Karpas-422 (cell line): ENCODE measurements around the gene AOPEP. TPM values are rescaled to one million over a fixed set of nuclear protein-coding genes. Genes with fewer than 3 reads are reported as not detected.

Experiments
- DNase-seq: peaks from one replicate; pipeline ENCODE4 v3.0.0-alpha.2; 2015
- H2AFZ ChIP-seq: fragments of 200-600 bp; sonication (generic); 2 replicates; pipeline ENCODE4 v1.6.1; 2014; ENCODE audit warnings: antibody characterized with exemption, low read length, mixed read lengths
- H3K27ac ChIP-seq: fragments of 200-600 bp; sonication (generic); 2 replicates; pipeline ENCODE4 v1.5.1; 2014; ENCODE audit warnings: mild to moderate bottlenecking, low read length, moderate library complexity
- H3K27me3 ChIP-seq: fragments of 200-600 bp; sonication (generic); 2 replicates; pipeline ENCODE4 v1.6.1; 2014; ENCODE audit warnings: low read length, mixed read lengths
- H3K36me3 ChIP-seq: fragments of 200-600 bp; sonication (generic); 2 replicates; pipeline ENCODE4 v1.6.1; 2014; ENCODE audit warnings: low read length, mixed read lengths; ENCODE audit not compliant: insufficient read depth
- H3K4me1 ChIP-seq: fragments of 200-600 bp; sonication (generic); 2 replicates; pipeline ENCODE4 v1.6.1; 2014; ENCODE audit warnings: mild to moderate bottlenecking, low read length, mixed read lengths
- H3K4me2 ChIP-seq: fragments of 200-600 bp; sonication (generic); 2 replicates; pipeline ENCODE4 v1.6.1; 2014; ENCODE audit warnings: low read length, low read depth, mild to moderate bottlenecking; ENCODE audit not compliant: poor library complexity, severe bottlenecking
- H3K4me3 ChIP-seq: fragments of 200-600 bp; sonication (generic); 2 replicates; pipeline ENCODE4 v1.5.1; 2014; ENCODE audit warnings: mild to moderate bottlenecking, antibody characterized with exemption, low read length, mixed read lengths
- H3K79me2 ChIP-seq: fragments of 200-600 bp; sonication (generic); 2 replicates; pipeline ENCODE4 v1.6.1; 2014; ENCODE audit warnings: mild to moderate bottlenecking, low read length, mixed read lengths
- H3K9ac ChIP-seq: fragments of 200-600 bp; sonication (generic); 2 replicates; pipeline ENCODE4 v1.6.0; 2014; ENCODE audit warnings: low read length
- H3K9me2 ChIP-seq: fragments of 200-600 bp; sonication (generic), shearing (Covaris generic); replicated peaks from 2 replicates; pipeline ENCODE4 v1.6.0; 2014; ENCODE audit warnings: mild to moderate bottlenecking, low read length, moderate library complexity; ENCODE audit not compliant: insufficient read depth
- H3K9me3 ChIP-seq: fragments of 300-700, 200-600 bp; sonication (generic); 2 replicates; pipeline ENCODE4 v1.6.1; 2014; ENCODE audit warnings: low read length, mixed read lengths
- H4K20me1 ChIP-seq: fragments of 200-600 bp; sonication (generic); 2 replicates; pipeline ENCODE4 v1.6.1; 2014; ENCODE audit warnings: mild to moderate bottlenecking, antibody characterized with exemption, low read length, low read depth; ENCODE audit not compliant: insufficient read depth
- total RNA-seq: library from RNA; depleted of rRNA; stranded (reverse); fragments of >200 nt; shearing (Covaris generic); gene quantifications from 2 replicates; pipeline ENCODE4 v1.2.3, GENCODE V29; 2014; ENCODE audit warnings: low replicate concordance

AOPEP gene
- total RNA-seq, 1 experiment from 2014 or later = 22.7 TPM

- Histone ChIP-seq H3K4me3 (no peak overlapping the region), H3K9ac (no peak overlapping the region), H3K36me3 (no peaks in the 10 kb centered on the region), H3K27ac (no peak overlapping the region), H3K79me2 (no peaks in the 10 kb centered on the region), H3K4me2 (no peak overlapping the region), H2AFZ (no peak overlapping the region), H4K20me1 (no peaks in the 10 kb centered on the region), H3K4me1 (no peaks in the 10 kb centered on the region), H3K27me3 (no peaks in the 10 kb centered on the region), H3K9me3 (no peaks in the 10 kb centered on the region), H3K9me2 (no peaks in the 10 kb centered on the region)
- no peak for DNase-seq
These were observed 373.0 kb downstream of the AOPEP start for GRCh38 chr9:95099321-95100070.

GRCh38 chr9:95100071-95100627, 373.6 kb downstream of the AOPEP start:
- Histone ChIP-seq H3K9me3 (no peaks in the 10 kb centered on the region), H3K27me3 (no peaks in the 10 kb centered on the region), H2AFZ (no peak overlapping the region), H3K9me2 (no peaks in the 10 kb centered on the region), H3K79me2 (no peaks in the 10 kb centered on the region), H3K9ac (no peak overlapping the region), H3K36me3 (no peaks in the 10 kb centered on the region), H3K4me2 (no peak overlapping the region), H3K4me1 (no peaks in the 10 kb centered on the region), H3K4me3 (no peak overlapping the region), H4K20me1 (no peaks in the 10 kb centered on the region), H3K27ac (no peak overlapping the region)
- no peak for DNase-seq

GRCh38 chr9:95101326-95101725, 374.8 kb downstream of the AOPEP start:
- no peaks in the 10 kb centered on the region for H3K9me3 ChIP-seq
- H4K20me1 ChIP-seq = no peaks in the 10 kb centered on the region
- no peak overlapping the region for H3K9ac ChIP-seq
- no peak overlapping the region for H3K27ac ChIP-seq
- no peak overlapping the region for H2AFZ ChIP-seq
- no peak overlapping the region for H3K4me3 ChIP-seq
- H3K79me2 ChIP-seq = no peaks in the 10 kb centered on the region
- H3K4me2 ChIP-seq = no peak overlapping the region
- H3K9me2 ChIP-seq = no peaks in the 10 kb centered on the region
- no peaks in the 10 kb centered on the region for H3K36me3 ChIP-seq
- no peaks in the 10 kb centered on the region for H3K27me3 ChIP-seq
- H3K4me1 ChIP-seq = no peaks in the 10 kb centered on the region
- DNase-seq = no peak

- Histone ChIP-seq H3K27me3 (no peaks in the 10 kb centered on the region), H4K20me1 (no peaks in the 10 kb centered on the region), H3K9me3 (no peaks in the 10 kb centered on the region), H3K4me1 (no peaks in the 10 kb centered on the region), H2AFZ (no peak overlapping the region), H3K79me2 (no peaks in the 10 kb centered on the region), H3K36me3 (no peaks in the 10 kb centered on the region), H3K4me2 (no peak overlapping the region), H3K9ac (no peak overlapping the region), H3K27ac (no peak overlapping the region), H3K4me3 (no peak overlapping the region), H3K9me2 (no peaks in the 10 kb centered on the region)
- DNase-seq = no peak
These were observed 375.5 kb downstream of the AOPEP start for GRCh38 chr9:95102001-95102433.

GRCh38 chr9:95102572-95102971, 376.1 kb downstream of the AOPEP start:
- no peak for DNase-seq
- no peaks in the 10 kb centered on the region for H3K79me2 ChIP-seq
- H3K27me3 ChIP-seq = no peaks in the 10 kb centered on the region
- no peak overlapping the region for H3K4me2 ChIP-seq
- no peaks in the 10 kb centered on the region for H3K9me2 ChIP-seq
- no peak overlapping the region for H3K4me3 ChIP-seq
- no peaks in the 10 kb centered on the region for H3K36me3 ChIP-seq
- no peaks in the 10 kb centered on the region for H3K9me3 ChIP-seq
- no peak overlapping the region for H2AFZ ChIP-seq
- H3K4me1 ChIP-seq = no peaks in the 10 kb centered on the region
- H3K27ac ChIP-seq = no peak overlapping the region
- H3K9ac ChIP-seq = no peak overlapping the region
- no peaks in the 10 kb centered on the region for H4K20me1 ChIP-seq

- Histone ChIP-seq H2AFZ (no peak overlapping the region), H3K4me2 (no peak overlapping the region), H3K79me2 (no peaks in the 10 kb centered on the region), H3K4me3 (no peak overlapping the region), H3K4me1 (no peaks in the 10 kb centered on the region), H3K9ac (no peak overlapping the region), H3K27me3 (no peaks in the 10 kb centered on the region), H3K27ac (no peak overlapping the region), H4K20me1 (no peaks in the 10 kb centered on the region), H3K36me3 (no peaks in the 10 kb centered on the region), H3K9me3 (no peaks in the 10 kb centered on the region), H3K9me2 (no peaks in the 10 kb centered on the region)
- DNase-seq = no peak
These were observed 376.8 kb downstream of the AOPEP start for GRCh38 chr9:95103281-95103771.

- H3K27me3 ChIP-seq = no peaks in the 10 kb centered on the region
- H4K20me1 ChIP-seq = no peaks in the 10 kb centered on the region
- H3K9me3 ChIP-seq = no peaks in the 10 kb centered on the region
- no peak overlapping the region for H2AFZ ChIP-seq
- H3K4me3 ChIP-seq = no peak overlapping the region
- no peak for DNase-seq
- H3K36me3 ChIP-seq = no peaks in the 10 kb centered on the region
- no peak overlapping the region for H3K9ac ChIP-seq
- H3K4me1 ChIP-seq = no peaks in the 10 kb centered on the region
- no peaks in the 10 kb centered on the region for H3K9me2 ChIP-seq
- H3K4me2 ChIP-seq = no peak overlapping the region
- H3K27ac ChIP-seq = no peak overlapping the region
- no peaks in the 10 kb centered on the region for H3K79me2 ChIP-seq
These were observed 377.5 kb downstream of the AOPEP start for GRCh38 chr9:95103871-95104580.

GRCh38 chr9:95104581-95104960, 378.1 kb downstream of the AOPEP start:
- no peak overlapping the region for H2AFZ ChIP-seq
- no peak overlapping the region for H3K4me2 ChIP-seq
- no peaks in the 10 kb centered on the region for H3K27me3 ChIP-seq
- no peaks in the 10 kb centered on the region for H3K9me3 ChIP-seq
- H3K9ac ChIP-seq = no peak overlapping the region
- no peak overlapping the region for H3K27ac ChIP-seq
- no peaks in the 10 kb centered on the region for H3K4me1 ChIP-seq
- no peaks in the 10 kb centered on the region for H3K36me3 ChIP-seq
- no peaks in the 10 kb centered on the region for H4K20me1 ChIP-seq
- no peaks in the 10 kb centered on the region for H3K9me2 ChIP-seq
- H3K79me2 ChIP-seq = no peaks in the 10 kb centered on the region
- H3K4me3 ChIP-seq = no peak overlapping the region
- no peak for DNase-seq
